GM19023 (cell line): ENCODE results near the gene RNMT.

Experiments
- ATAC-seq: cut with Tn5 transposase; IDR thresholded peaks from one replicate; pipeline ENCODE4 v1.9.1; 2021; ENCODE audit warnings: mild to moderate bottlenecking, moderate library complexity; ENCODE audit not compliant: unreplicated experiment

The RNMT gene

DNA sequence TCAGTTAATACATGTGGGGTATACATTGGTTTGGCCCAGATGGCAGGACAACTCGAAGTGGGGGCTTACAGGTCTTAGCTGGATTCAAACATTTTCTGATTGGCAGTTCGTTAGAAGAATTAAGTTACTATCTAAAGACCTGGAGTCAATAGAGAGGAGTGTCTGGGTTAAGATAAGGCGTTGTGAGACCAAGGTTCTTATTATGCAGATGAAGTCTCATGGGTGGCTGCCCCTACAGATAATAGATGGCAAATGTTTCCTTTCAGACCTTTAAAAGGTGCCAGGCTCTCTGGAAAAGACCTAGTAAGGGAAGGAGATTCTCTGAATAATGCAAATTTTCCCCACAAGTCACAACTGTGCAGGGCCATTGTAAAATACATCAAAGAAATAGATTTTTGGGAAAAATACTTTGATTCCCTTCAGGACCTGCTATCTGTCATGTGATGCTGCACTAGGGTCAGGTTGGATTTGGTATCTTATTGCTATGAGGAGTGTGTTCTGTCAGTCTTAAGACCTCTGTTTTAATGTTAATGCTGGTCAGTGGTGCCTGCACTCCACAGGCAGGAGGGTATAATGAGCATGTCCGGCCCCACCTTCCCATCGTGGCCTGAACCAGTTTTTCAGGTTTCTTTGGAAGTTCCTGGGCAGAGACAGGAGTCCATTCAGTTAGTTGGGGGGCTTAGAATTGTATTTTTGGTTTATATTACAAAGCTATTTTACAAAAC is 83.2 kb downstream of the RNMT start:
- no peak for ATAC-seq

DNA sequence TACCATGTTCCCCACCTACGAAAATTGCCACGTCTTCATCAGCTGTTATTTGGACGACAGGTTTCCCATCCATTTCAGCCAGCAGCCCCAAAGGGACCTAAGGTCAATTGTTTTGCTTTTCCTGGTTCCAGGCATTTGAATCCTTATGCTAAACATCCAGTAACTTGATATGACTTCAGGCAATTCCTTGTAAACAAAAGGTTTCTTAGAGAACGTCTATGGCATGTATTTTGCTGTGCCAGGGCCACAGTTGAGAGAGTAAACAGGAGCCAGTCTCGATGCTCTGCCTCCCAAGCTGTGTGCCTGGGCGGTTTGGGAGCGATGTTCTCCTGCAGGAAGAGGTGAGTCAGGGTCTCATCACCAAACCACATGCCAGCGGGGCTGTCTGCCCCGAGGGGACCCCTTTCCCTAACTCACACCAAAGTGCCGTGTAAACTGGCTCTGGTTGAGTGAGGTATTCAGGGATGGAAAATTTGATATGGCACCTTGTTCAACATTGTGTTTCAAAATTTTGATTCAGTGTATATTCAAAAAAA is 84.5 kb downstream of the RNMT start:
- no peak for ATAC-seq

DNA sequence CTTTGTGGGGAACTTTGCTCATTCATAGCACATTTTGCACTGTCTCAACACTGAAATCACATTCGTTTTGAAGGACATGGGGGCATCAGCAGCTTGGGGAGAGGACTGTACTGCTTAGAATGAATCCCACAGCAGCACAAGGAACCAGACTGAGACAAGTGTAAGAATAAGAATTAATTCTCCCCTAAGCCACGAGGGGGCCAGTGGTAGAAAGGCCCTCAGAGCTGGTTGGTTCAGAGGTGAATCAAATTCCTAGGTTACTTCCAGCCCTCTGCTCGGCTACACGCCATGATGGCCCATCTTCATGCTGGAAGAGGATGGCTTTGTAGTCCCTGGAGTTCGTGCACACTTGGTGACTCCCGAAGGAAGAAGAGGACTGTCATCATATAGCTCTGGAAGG is 85.5 kb downstream of the RNMT start:
- ATAC-seq: no peak

DNA sequence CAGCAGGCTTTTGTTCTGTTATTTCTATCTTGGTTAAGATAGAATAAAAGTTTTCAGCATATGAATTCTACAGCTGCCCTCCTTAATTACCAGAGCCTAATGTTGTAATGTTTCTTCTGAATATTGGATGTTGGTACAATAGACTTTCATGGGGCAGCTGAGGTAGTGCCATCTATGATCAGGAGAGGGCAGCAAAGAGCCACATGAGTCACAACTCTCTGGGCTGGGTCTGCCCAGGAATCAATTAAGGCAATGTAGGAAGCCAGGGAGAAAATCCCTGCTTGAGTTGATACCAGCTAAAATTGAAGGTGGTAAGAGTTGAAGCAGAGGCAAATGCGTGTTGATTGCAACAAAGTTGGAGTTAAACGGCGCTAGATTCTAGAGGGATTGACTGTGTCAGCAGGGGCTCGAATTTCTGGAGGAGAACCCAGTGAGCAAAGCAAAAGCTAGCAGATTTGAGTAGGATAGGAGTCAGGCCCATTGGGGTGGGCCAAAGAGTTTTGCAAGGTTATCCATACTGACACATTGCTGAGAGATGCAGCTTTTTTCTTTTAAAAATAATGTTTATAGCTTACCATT is 86.9 kb downstream of the RNMT start:
- ATAC-seq: peak; percentile 77
